TTC549 (cell line): ENCODE data around the gene PNPLA7.

Experiments used
- FAIRE-seq: peaks from 2 replicates; lab custom pipeline; 2012; peaks lifted over from hg19 to GRCh38; lab: Jason Lieb, UNC

The PNPLA7 gene

DNA sequence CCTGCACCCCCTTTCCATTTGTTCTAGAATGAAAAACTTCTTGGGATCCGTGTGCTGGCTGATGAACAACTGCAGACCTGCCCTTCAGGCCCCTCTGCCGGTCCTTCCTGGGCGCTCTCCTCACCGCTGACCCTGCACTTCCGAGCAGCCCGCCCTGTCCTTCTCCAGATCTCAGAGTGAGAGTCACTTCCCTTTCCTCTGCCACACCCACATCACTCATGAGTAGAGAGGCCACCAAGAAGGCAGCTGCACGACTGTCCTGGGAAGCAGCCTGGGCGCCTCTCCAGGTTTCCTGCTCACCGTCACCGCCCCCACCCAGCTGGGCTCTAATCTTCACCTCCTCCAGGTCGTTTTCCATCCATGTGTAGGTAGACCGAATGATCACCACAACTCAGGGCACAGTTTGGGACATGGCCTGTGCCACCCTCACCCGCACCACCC is 56.1 kb downstream of the PNPLA7 start:
- FAIRE-seq = no peak

DNA sequence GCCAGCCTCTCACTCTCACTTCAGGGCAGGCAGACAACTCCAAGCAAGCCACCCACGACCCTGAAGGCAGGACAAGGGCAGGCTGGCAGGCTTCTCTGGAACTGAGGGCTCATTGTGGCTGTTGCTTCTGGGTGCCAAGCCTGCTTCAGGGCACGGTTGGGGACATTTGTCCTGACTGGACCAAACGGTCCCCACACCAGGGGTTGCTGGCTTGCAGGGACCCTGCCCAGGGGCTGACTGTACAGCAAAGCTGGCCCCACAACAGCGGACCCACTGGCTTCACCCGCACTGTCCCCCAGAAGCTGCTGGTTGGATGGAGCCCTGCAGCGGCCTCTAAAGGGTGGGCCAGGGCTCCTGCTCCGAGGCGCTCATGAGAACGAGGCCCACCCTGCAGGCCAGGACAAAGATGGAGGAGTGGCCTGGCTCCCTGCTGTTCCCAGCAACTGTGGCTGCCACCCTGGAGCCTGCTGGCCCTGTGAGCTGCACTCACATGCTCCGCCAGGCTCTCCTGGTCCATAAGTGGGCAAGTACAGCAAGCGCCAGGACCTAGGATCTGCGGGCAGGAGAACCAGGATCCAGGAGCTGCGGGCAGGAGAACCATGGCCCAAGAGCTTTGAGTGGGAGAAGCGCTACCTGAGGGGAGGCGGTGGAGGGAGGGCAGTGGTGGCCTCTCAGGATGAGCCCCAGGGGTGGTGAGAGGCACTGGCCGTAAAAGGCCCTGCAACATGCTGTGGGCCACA is 56.7 kb downstream of the PNPLA7 start:
- no peak for FAIRE-seq

DNA sequence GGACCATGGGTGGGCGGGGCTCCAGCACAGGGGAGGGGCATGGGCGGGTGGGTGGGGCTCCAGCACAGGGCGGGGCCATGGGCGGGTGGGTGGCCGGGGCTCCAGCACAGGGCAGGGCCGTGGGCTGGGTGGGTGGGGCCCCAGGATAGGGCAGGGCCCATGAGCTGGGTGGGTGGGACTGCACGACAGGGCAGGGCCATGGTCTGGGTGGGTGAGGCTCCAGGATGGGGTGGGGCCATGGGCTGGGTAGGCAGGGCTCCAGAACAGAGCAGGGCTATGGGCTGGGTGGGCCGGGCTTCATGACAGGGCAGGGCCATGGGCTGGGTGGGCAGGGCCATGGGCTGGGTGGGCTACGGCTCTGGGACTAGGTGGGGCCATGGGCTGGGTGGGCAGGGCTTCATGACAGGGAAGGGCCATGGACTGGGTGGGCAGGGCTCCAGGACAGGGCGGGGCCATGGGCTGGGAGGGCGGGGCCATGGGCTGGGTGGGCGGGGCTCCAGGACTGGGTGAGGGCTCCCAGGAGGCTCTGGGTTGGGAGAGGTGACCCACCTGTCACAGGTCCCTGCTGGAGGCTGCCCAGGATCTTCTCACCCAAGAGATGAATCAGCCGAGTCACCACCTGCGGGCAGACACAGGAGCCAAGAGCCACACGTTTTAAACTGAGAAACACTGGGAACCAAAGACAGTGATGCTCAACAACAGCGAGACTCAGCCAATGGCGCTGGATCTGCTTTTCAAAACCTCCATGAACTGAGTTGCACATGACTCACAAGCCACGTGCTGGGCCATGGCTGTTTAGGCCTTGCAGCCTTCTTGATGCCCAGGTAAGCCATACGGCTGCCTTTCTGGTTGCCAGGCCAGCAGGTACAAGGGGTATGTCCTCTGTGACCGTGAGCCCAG is 57.5 kb downstream of the PNPLA7 start:
- FAIRE-seq = no peak

DNA sequence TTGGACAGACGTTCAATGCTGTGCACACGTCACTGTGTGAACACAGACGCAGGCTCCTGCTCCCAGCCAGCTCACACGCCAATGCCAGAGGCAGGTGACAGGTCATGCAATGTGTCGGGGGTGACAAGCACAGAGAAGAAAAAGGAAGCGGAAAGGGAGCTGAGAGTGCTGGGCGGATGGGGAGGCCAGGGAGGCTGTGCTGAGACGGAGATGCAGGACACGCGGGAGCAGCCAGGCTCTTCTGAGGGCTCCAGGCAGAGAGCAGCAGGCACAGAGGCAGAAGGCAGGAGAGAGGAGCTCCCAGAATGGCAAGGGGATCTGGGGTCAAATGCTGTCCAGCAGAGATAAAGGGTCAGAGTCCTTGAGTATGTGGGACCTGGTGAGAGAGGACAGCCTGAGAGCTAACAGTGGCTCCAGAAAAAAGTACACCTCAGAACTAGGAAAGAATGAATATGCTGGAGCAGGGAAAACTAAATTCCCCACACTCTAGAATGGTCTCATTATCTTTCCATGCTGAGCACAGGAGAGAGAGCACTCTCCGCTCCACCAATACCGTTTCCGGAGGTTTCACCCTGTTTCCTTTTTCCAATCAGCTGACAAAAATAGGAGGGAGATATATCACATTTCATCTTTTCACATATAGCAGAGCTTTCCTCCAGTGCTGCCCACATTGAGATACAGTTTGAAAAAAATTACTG is 58.3 kb downstream of the PNPLA7 start:
- no peak for FAIRE-seq

DNA sequence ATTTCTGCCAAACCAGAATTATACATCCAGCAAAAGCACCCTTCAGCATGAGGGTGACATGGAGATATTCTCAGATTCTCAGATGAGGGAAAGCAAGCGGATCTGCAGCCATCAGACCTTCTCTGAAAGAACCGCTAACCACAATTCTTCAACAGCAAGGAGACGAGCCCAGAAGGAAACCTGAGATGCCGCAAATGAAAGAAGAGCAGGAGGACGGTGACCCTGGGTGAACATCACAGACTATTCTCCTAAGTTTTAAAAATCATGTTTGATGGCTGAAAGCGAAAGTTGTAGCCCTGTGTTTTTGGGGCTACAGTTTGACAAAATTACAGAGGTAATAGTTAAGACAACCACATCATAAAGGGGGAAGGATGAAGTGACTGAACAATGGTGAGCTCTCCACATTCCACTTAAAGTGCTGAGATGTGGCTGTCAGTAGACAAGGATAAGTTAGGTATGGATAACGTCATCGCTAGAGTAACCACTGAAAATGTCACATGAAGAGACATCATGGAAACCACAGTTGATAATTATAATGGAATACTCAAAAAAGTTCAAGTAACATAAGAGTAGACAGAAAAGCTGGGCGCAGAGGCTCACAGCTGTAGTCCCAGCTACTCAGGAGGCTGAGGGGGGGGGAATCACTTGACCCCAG is 59.5 kb downstream of the PNPLA7 start:
- no peak for FAIRE-seq

DNA sequence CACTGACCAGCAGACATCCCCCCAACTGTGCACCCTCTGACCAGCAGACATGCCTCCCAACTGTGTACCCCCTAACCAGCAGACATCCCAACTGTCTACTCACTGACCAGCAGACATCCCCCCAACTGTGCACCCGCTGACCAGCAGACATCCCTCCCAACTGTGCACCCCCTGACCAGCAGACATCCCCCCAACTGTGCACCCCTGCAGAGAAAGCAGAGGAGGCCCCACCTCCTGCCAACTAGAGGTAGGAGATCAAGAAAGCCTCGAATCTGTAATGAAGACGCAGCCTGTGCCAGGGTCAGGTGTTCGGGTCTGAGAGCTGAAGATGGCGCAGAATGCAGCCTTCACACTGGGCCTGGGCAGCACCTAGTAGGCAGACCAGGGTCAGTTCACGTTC is 61.3 kb downstream of the PNPLA7 start:
- no peak for FAIRE-seq

DNA sequence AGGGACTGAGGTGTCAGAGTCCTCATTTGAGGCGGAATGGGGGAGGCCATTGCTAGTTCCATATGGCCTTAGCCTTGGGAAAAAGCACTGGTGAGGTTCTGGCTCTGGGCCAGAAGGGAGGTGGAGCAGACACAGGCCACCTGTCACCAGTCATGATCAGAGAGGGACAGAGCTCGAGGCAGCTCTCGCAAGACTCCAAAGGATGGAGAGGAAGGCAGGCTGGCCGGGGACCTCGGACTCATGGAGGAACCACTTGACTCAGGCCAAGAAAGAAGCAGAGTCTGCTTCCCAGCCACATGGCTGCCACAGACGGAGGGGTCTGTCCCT is 61.9 kb downstream of the PNPLA7 start:
- no peak for FAIRE-seq

DNA sequence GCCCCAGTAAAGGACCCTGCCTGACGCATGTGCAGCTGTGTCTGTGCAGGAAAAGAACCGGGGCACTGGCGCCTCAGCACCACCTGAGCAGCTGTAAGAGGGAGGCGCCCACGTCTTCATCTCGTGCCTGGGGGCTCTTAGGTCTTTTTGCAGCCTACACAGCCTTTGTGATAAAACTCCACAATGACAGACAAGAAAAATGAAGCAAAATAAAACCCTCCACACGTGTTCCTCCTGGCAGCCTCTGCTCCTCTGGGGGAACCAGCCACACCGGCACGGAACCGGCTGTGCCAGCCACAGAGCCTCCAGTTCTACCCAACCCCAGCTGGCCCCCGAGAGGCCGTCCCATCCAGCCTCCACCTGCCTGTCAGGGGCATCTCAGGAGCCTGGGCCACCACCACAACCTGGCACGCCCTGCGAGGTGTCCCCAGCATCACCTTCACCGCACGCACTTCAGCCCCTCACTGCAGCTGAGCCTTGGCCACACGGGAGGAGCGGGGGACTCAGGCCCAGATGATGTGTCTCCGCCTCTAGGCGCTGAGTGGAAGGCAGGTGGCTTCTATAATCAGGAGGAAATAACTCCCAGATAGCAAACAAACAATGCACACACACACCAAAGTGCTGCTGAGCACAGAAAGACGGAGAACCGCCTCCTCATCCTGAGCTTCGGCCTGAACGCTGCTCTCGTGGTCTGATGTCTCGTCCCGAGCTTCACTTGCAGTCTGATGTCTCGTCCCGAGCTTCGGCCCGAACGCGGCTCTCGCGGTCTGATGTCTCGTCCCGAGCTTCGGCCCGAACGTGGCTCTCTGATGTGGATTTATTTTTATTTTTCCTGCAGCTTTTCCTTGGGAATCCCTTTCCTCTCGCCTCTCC is 62.5 kb downstream of the PNPLA7 start:
- no peak for FAIRE-seq

DNA sequence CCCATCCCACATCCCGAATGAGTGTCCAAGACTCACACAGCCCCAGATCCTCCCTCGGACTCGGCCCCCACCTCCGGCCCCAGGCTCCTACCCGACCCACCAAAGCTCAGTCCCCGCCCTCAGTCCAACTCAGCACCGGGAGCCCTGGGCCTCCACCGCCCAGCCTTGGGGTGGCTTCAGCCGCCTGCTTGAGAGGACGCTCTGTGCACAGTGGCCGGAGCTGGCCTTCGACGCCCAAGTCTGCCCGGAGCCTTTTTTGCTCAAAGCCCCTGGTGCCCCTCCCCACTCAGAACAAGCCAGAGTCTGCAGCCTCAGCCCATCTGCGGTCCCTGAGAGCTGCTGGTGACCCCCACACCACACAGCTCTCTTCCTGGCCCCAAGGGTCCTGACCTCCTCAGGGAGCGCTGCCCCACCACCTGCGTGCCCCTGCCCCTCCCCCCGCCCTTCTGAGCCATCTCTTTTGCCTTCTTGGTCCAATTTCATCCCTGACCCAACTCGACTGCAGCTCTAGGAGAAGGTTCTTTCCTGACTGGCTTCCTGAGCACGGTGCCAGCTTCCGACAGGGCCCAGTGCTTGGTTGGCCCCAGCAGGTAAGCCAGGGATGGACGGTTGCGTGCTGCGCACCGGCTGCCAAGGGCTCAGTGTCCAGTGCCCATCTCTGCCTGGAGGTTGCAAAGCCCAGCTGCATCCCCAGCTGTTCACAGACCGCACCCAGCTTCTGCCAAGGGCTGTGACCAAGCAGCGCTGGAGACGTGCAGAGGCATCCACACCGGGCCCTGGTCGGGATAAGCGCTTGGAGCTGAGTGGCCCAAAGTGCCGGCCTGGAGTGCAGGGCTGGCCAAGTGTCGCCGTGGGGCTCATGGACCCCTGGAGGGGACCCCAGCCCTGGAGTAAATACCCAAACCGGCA is 63.4 kb downstream of the PNPLA7 start:
- no peak for FAIRE-seq

DNA sequence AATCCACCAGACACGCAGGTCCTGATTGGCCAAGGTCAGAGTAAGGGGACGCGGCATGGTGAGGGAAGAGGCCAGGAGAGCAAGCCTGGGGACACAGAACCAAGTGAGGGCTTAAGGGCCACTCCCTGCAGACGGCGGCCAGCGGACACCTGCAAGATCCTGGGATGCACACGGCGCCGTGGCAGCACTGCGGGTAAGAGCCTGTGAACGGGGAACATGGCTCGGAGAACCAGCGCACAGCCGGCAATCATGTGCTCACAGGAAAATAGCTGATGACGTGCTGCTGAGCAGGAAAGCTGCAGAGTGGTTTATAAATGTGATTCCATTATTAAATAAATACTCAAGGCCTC is 64.1 kb downstream of the PNPLA7 start:
- FAIRE-seq = no peak

DNA sequence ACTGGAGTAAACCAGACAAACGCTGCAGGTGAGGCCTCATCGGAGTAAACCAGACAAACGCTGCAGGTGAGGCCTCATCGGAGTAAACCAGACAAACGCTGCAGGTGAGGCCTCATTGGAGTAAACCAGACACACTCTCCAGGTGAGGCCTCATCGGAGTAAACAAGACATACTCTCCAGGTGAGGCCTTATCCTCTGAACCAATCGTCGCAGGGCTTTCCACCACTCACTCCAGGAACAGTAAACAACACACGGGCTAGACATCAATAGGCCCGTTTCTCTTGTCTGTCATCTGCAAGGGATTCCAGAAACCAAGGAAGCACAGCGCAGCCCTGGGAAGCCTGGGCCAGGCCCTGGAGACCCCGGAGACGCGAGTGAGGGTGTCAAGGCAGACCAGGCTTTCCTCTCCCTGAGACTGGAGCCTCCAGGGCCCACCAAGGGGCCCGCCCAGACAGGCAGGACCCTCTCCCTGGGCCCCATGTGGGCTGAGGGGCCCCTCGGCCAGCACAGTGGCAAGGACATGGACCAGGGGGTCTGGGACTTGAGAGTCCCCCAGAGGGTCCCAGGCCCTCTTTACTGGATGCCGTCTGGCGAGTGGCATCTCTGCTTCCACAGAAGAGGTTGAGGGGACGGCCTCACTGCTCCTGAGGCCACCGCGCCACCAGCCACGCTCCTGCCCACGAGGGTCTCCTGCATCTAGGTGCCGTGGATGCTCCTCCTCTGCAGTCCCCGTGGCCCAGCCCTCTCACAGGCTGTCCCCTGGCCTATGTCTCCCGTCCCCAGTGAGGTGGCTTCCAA is 64.7 kb downstream of the PNPLA7 start:
- no peak for FAIRE-seq

DNA sequence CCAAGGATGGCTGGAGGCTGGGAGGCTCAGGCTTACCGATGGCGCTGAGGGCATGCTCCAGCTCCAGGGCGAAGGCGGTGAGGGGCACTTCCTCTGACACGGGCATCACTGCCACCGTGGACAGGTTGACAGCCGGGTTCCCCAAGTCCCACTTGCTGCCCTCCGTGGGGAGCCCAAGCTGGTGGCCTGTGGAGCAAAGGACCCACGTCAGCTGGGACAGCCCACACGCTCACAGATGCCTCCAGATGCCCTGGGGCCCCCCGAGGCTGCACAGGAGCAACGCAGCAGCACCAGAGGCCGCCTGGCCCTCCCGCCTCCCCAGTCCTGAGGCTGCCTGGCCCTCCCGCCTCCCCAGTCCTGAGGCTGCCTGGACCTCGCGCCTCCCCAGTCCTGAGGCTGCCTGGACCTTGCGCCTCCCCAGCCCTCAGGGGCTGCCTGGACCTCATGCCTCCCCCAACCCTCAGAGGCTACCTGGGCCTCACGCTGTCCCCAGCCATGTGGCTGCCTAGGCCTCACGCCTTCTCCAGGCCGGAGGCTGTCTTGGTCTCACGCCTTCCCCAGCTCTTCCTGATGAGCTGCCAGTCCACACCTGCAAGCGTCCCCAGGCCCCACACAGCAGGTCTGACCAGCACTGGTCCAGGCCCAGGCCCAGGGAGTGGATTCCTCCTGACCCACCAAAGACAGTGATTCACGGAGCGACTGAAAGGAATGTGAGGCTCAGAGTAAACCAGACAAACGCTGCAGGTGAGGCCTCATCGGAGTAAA is 65.5 kb downstream of the PNPLA7 start:
- no peak for FAIRE-seq

DNA sequence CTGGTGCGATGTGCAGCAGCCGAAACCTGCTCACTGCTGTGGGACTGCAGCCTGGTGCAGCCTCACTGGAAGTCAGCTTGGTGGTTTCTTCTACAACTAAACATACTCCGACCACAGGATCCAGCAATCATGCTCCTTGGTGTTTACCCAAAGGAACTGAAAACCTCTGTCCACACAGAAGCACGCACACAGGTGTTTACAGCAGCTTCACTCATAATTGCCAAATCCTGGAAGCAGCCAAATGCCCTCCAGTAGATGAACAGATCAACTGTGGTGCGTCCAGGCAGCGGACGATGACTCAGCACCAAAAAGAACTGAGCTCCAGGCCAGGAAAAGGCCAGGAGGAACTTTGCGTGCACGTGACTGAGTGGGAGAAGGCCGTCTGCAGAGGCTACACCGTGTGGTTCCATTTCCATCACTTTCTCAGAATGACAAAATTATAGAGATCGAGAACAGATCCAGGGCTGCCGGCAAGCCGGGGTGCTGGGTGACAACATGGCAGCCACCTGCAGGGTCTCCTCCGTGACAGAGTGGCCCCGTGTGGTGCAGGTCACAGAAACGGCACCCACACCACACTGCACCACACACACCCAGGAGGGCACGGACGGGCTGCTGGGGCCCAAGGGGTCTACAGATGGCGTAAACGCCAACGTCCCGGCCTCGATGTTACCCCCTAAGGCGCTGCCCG is 68.0 kb downstream of the PNPLA7 start:
- no peak for FAIRE-seq

DNA sequence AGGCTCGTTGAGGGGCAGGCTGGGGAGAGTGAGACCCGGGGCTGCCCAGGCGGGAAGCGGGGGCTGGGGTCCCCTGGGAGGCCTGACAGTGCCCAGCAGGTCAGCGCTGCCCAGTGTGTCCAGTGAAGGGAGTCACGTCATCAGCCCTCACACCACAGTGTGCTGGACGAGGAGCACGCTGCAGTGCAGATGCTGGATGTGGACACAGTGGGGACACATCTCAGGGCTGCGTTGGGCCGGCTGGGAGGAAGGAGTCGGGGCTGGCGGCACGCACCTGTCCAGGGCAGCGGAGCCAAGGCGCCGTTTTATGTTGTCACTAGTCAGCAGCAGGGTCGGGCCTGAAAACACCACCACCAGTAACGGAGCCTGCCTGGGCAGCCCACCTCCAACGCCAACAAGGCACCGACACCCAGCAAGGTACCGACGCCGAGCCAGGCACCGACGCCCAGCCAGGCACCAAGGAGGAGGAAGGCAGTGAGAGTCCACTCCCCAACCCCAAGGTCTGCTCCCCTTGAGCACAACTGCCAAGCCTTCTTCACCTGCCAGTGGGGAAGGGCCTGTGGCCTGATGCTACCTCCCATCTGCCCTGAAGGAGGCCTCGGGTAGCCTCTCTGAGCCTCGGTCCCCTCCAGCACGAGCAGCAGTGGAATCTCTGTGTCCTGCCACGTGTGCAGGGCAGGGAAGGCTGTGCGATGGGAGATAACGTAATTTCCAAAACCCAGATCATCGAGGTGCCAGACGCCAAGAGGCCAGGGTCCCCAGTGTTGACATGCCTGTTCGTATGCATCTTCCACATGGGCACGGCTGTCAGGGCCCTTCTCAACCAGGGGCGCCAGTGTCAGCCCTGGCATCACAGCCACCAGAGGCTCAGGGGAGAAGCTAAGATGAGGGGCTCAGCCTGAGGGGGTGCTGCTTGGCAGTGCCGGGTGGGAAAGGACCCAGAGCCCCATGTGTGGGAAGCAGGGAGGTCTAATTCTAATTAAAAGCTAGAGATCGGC is 69.2 kb downstream of the PNPLA7 start:
- FAIRE-seq = no peak

DNA sequence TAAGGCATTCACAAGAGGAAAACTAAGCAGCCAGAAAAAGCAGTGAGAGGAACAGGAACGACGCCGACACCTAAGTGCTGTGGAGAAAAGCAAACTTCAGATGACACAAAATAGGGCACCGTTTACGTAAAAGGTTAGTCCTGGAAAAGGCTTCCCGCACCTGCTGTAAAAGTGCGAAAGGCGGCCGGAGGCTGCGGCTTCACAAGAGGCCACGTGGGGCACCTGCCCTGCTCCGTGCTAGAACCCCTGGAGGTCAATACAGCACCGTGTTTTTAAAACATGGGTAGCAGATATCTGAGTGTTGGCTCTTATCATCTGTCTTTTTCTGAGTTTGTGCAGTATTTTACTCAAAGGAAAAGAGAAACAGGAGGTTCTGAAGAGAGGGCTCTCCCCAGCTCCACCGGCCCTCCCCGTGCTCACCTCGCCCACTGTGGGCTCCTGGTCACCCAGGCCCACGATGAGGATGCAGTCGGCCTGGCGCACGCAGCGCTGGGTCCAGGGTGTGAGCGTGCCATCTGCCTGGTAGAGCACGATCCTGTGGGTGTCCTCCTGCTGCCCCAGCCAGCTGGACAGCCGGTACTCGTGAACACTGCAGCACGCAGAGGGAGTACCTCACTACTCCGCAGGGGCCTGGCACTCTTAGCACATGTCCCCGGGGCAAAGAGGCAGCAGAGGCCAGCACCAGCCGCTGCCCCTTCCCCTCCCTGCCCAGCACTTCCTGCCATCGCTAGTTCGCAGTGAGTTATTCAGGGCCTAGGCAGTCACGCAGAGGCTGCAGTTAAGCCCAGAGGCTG is 70.1 kb downstream of the PNPLA7 start:
- FAIRE-seq = no peak
